Progenitor cell of endocrine pancreas (in vitro differentiated cells): ENCODE results near the gene KNG1. TPM values are rescaled to one million over a fixed set of nuclear protein-coding genes. Genes with fewer than 3 reads are reported as not detected.

Source experiments
- DNase-seq: peaks from one replicate; pipeline ENCODE4 v3.0.0; 2021; ENCODE audit warnings: low spot score; ENCODE audit not compliant: unreplicated experiment
- H3K27ac Mint-ChIP-seq: 2 replicates; pipeline ENCODE4 v1.8.0; 2021; ENCODE audit warnings: mild to moderate bottlenecking, moderate library complexity, mixed read lengths
- H3K27me3 Mint-ChIP-seq: 2 replicates; pipeline ENCODE4 v1.8.0; 2021; ENCODE audit warnings: mixed read lengths
- H3K36me3 Mint-ChIP-seq: 2 replicates; pipeline ENCODE4 v1.8.0; 2022; ENCODE audit warnings: mixed read lengths; ENCODE audit not compliant: insufficient read depth
- H3K4me1 Mint-ChIP-seq: 2 replicates; pipeline ENCODE4 v1.8.0; 2021; ENCODE audit warnings: low read depth, mixed read lengths
- H3K4me3 Mint-ChIP-seq: 2 replicates; pipeline ENCODE4 v1.8.0; 2021; ENCODE audit warnings: low read depth, mild to moderate bottlenecking, moderate library complexity, mixed read lengths
- H3K9me3 Mint-ChIP-seq: 2 replicates; pipeline ENCODE4 v1.8.0; 2021; ENCODE audit warnings: low read depth, mixed read lengths
- total RNA-seq: library from RNA; stranded (reverse); gene quantifications from 2 replicates; pipeline ENCODE4 v1.2.1, GENCODE V29; 2021
- TF ChIP-seq, protein P1 (sequence below): fragments of 200-600 bp; sonication (generic); IDR thresholded peaks from one replicate; pipeline ENCODE4 v1.5.0; 2021; ENCODE audit warnings: antibody characterized with exemption, mild to moderate bottlenecking; ENCODE audit not compliant: unreplicated experiment

The KNG1 gene
- total RNA-seq, 1 donor from 2014 or later: not detected

DNA sequence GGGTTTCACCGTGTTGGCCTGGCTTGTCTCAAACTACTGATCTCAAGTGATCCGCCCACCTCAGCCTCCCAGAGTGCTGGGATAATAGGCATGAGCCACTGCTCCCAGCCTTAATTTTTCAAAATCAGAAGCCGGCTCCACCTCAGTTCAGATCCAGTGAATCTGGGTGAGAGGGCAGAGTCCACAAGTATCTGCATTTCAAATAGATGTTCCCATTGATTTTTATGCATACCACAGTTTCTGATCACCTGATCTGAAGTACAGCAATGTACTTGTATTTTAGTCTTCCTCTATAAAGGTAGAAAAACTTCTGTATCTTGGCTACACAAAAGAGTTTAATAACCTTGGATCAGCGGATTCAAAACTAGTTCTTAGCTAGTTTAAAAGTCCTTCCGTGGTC, 62.0 kb downstream of the KNG1 start:
- TF ChIP-seq, protein P1, sequence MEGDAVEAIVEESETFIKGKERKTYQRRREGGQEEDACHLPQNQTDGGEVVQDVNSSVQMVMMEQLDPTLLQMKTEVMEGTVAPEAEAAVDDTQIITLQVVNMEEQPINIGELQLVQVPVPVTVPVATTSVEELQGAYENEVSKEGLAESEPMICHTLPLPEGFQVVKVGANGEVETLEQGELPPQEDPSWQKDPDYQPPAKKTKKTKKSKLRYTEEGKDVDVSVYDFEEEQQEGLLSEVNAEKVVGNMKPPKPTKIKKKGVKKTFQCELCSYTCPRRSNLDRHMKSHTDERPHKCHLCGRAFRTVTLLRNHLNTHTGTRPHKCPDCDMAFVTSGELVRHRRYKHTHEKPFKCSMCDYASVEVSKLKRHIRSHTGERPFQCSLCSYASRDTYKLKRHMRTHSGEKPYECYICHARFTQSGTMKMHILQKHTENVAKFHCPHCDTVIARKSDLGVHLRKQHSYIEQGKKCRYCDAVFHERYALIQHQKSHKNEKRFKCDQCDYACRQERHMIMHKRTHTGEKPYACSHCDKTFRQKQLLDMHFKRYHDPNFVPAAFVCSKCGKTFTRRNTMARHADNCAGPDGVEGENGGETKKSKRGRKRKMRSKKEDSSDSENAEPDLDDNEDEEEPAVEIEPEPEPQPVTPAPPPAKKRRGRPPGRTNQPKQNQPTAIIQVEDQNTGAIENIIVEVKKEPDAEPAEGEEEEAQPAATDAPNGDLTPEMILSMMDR: no peak
- Mint-ChIP-seq H3K4me3 (no peak overlapping the region), H3K36me3 (peaks cover 5% of the 10 kb centered on the region), H3K27me3 (peaks cover 44% of the 10 kb centered on the region), H3K9me3 (peaks cover 3% of the 10 kb centered on the region), H3K4me1 (peaks cover 7% of the 10 kb centered on the region), H3K27ac (no peak overlapping the region)
- DNase-seq: no peak

DNA sequence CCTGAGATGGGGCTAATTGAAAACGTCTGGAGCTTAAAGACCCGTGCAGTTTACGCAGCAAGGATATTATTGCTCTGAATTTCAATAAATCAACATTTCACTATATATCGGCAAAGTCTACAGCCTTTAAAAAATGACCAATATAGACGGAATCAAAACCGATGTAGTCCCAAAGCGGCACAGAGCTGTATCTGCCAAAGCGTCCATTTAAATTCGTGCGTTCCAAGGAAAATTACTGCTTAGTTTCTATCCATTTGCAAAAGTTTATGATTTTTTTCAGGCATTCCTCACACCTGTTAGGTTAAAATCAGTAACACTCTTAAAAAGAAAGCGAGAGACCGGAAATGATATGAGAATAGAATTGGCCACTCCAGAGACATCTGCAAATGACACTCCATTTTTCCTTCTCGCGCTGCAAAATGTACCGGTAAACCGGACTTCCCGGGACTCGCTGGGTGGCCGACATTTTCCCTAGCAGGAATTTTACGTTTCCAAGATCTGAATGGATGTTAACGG, 65.4 kb downstream of the KNG1 start:
- TF ChIP-seq, protein P1: no peak
- H3K27me3 Mint-ChIP-seq: peaks cover 17% of the 10 kb centered on the region
- H3K4me3 Mint-ChIP-seq: peak overlapping the region; percentile 99
- peak overlapping the region; percentile 100 for H3K27ac Mint-ChIP-seq
- peaks cover 34% of the 10 kb centered on the region for H3K36me3 Mint-ChIP-seq
- peaks cover 31% of the 10 kb centered on the region for H3K4me1 Mint-ChIP-seq
- H3K9me3 Mint-ChIP-seq: no peaks in the 10 kb centered on the region
- DNase-seq: no peak

DNA sequence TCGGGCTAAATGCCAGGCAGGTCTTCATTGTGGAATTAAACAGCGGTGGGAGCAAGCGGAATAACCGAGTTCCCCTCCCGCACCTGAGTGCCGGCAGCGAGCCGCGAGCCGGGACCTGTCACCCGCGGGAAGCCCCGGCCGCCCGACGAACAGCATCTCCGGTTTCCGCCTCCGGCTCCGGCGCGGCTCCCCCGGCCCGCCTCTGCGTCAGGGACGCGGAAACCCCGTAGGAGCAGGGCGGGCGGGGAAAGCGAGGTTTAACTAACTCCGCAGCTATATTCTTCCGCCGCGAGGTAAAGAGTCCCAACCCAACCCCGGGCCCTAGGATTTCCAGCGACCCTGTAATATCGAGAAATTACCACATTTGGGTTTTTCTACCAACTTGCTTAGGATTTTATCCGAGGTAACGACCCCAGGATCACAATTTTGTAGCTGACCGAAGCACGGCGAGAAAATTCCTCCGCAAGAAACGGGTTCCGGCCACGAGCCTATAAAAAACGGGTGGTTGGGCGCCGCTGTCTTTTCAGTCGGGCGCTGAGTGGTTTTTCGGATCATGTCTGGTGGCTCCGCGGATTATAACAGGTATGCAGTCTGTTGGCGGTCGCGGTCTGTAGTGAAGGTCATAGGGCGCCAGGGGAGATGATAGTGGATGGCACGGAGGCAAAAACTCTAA, 66.0 kb downstream of the KNG1 start, which contains the start of gene EIF4A2:
TSS of gene EIF4A2 (plus strand) at position 520 of the 673 bp plus-strand sequence. CDS start at position 554, 34 bp downstream.
- Mint-ChIP-seq H3K4me1 (peaks cover 33% of the 10 kb centered on the region), H3K27ac (peak within 1 kb of the TSS; percentile 100), H3K4me3 (peak within 1 kb of the TSS; percentile 99), H3K27me3 (peaks cover 17% of the 10 kb centered on the region), H3K36me3 (peaks cover 40% of the 10 kb centered on the region), H3K9me3 (no peaks in the 10 kb centered on the region)
- TF ChIP-seq, protein P1: no peak
- DNase-seq: peak; percentile 80

DNA sequence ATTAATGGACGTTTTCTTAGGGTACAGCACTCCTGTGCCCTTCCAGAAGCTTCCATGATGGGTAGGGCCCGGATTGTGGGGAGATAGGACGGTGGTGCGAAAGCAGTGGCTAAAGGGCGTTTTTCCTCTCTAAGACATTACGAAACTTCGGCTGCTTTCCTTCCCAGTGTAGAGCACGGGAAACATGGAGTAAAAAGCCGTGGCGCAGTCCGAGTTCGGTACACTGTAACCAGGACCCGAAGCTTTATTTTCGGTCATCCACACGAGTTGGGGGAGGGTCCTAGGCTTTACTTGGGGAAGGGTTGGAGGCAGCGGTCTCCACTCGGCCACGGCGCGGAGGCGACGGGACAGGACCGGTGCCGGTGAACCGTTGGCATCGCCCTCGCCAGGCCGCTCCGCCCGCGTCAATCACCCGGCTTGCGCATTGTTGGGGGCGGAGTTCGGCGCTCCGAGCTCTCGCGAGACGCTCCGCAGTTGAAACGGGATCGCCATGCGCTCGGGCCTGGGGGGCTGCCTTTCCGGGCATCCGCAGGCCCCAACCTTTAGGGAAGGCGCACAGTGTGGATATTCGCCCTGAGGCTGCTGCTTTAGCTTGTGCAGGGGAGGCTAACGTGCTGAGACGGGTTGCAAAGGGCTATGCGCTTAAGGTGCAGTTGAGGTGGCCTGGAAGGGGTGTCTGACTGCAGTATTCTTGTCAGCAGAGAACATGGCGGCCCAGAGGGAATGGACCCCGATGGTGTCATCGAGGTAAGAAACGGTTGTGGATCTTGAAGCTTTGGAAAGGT, 66.8 kb downstream of the KNG1 start:
- H3K36me3 Mint-ChIP-seq: peaks cover 46% of the 10 kb centered on the region
- DNase-seq: peak; percentile 75
- H3K4me3 Mint-ChIP-seq: peak overlapping the region; percentile 99
- H3K27ac Mint-ChIP-seq: peak overlapping the region; percentile 100
- TF ChIP-seq, protein P1: no peak
- H3K4me1 Mint-ChIP-seq: peaks cover 33% of the 10 kb centered on the region
- H3K27me3 Mint-ChIP-seq: peaks cover 17% of the 10 kb centered on the region
- no peaks in the 10 kb centered on the region for H3K9me3 Mint-ChIP-seq

DNA sequence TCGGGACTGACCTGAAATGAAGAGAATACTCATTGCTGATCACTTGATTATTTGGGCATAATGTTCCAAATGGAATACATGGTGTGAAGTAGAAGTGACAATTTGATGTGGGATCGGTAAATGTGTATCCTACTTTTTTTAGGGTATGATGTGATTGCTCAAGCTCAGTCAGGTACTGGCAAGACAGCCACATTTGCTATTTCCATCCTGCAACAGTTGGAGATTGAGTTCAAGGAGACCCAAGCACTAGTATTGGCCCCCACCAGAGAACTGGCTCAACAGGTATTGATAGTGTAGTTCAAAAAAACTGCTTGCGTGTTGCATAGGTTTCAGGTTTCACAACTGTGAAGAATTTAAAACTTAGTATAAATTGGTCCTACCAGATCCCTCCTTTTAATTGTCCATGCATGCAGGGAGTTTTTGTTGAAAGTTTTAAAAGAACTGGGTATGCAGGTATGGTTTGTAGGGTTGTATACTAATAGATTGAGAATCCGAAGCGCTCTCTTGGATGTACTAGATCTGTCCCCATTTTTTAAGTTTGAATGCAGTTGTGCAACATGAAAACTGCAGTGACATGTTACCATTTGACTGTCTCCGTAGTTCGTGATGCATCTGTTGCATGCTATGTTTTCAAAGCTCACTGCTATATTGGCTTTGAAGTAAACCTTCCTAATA, 67.8 kb downstream of the KNG1 start:
- Mint-ChIP-seq H3K36me3 (peaks cover 49% of the 10 kb centered on the region), H3K9me3 (no peaks in the 10 kb centered on the region), H3K27me3 (peaks cover 7% of the 10 kb centered on the region), H3K27ac (peak overlapping the region; percentile 100), H3K4me1 (peaks cover 33% of the 10 kb centered on the region), H3K4me3 (peak overlapping the region; percentile 99)
- DNase-seq: no peak
- TF ChIP-seq, protein P1: no peak
